NCI-H2029 (cell line): ENCODE data around the gene TRIM15.
"Not testable (repeated sequence)": the region's sequence is repeated elsewhere in the genome, so short reads cannot be mapped to it uniquely, and the experiment has no call there.

Source experiments
- DNase-seq: peaks from one replicate; lab custom pipeline; 2025; lab: John Stamatoyannopoulos, UW

The TRIM15 gene

DNA sequence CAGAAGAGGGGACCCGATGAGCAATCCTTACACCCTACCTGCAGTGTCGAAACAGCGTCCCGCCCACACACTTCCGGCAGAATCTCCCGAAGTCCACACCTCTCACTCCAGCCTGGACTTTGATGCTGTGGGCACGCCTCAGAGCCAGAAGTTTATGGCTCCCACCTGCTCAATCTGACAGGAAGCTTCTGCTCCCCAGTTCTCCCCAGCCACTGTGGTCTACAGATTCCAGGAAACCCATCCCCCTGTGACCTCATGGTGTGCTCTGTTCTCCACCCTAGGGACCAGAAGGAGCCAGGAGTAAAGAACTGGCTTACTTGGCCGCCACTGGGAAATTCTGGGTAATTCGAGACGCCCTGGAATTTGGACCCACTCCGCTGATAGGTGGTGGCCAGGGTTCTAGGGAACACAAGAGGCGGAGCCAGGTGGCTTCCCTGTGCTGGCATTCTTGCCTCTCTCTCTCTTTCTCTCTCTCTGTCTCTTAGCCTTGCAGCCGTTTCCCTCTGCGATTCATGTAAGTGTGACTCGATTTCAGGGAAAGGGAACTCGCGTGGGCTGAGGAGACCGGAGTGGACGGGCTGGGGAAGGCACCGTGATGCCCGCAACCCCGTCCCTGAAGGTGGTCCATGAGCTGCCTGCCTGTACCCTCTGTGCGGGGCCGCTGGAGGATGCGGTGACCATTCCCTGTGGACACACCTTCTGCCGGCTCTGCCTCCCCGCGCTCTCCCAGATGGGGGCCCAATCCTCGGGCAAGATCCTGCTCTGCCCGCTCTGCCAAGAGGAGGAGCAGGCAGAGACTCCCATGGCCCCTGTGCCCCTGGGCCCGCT lies at the start of gene TRIM15:
TRIM15 (plus strand) TSS at position 457 of the 828 bp plus-strand sequence; CDS start at position 596, 139 bp downstream.
- no peak for DNase-seq

DNA sequence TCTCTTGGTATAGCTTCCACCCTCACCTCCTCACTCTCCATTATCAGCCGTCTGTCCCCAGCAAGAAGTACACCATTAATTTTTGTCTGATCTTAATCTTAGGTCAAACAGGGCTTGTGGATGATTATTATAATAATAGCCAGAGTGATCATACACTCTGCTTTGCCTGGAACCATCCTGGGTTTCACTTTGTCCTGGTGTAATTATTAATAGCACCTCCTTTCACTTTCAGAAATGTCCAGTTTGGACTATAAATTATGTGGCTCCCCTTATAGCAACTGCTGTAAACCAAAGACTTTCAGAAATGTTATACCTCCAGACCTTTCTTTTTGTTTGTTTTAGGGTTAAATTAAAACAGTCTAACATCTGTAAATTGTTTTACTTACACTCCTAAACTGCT lies 49.5 kb upstream of the TRIM15 start:
- DNase-seq, result no peak

DNA sequence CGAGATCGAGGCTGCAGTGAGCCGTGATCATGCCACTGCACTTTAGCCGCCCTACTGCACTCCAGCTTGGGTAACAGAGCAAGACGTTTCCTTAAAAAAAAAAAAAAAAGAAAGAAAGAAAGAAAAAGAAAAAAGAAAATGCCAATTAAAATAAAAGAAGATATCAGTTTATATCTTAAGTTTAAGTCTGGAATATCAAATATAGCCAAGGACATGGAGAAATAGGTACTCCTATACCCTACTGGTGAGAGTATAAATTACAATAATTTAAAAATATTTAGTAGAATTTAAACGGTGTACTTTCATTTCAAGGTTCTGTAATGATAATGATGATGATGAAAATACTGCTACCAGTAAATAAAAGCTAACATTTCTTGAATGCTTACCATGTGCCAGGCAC lies 46.6 kb upstream of the TRIM15 start:
- DNase-seq, result no peak

DNA sequence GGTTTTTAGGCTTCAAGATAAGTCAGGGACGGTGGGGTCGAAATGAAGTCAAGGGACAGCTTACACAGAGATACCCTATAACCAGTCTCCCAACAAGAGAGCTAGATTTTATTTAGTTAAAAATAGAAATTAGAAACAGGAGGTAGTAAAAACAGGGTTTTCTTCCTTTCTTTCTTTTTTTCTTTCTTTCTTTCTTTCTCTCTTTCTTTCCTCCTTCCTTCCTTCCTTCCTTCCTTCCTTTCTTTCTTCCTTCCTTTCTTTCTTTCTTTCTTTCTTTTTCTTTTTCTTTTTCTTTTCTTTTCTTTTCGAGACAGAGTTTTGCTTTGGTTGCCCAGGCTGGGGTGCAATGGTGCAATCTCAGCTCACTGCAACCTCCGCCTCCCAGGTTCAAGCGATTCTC lies 44.7 kb upstream of the TRIM15 start:
- DNase-seq, result not testable (repeated sequence)

DNA sequence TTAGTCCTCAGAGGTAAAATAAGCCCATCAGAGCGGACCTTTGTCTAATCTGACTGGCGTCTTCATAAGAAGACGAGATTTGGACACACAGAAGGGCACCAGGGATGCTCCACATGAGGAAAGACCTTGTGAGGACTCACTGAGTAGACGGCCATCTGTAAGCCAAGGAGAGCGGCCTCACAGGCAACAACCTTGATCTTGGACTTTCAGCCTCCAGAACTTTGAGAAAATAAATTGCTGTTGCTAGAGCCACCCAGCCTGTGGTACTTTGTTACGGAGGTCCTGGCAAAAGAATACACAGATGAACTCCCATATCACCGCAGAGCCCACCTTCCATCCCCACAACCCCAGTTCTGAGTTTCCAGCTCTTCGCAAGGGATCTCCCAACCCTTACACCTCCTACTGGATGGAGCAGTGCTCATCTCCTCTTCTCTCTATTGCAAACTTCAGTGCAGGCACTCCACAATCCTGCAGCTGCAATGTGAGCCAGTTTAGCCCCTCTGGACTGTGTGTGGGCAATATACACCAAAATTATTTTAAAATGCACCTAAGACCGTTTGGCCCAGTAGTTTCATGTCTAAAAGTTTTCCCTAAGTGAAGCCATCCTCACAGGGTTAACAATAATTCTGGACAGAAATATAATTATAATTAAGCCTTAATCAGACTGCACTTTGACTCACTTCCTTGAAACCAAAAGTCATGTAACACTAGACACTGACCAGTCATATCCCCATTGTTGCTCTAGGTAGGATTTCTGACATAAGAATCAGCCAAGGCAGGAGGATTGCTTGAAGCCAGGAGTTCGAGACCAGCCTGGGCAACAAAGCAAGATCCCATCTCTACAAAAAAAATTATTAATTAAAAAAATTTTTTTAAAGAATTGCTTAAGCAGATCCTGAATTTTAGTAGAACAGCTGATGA lies 41.6 kb upstream of the TRIM15 start:
- DNase-seq, result no peak

DNA sequence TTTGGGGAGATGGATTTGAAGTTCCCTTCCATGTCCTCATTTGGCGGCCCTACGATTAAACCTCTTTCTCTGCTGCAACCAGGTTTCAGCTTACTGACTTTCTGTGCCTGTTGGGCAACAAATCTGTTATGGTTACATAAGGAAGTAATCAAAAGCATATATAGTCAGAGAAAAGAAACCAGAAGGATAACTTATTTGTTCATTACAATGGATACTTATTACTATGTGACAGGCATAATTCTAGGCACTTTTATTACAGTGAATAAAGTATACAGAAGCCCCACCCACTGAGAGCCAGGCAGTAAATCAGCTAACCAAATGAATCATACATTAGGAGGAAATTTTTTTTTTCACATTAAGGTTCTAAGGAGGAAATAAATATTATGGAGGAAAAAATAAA lies 40.8 kb upstream of the TRIM15 start:
- DNase-seq, result no peak

DNA sequence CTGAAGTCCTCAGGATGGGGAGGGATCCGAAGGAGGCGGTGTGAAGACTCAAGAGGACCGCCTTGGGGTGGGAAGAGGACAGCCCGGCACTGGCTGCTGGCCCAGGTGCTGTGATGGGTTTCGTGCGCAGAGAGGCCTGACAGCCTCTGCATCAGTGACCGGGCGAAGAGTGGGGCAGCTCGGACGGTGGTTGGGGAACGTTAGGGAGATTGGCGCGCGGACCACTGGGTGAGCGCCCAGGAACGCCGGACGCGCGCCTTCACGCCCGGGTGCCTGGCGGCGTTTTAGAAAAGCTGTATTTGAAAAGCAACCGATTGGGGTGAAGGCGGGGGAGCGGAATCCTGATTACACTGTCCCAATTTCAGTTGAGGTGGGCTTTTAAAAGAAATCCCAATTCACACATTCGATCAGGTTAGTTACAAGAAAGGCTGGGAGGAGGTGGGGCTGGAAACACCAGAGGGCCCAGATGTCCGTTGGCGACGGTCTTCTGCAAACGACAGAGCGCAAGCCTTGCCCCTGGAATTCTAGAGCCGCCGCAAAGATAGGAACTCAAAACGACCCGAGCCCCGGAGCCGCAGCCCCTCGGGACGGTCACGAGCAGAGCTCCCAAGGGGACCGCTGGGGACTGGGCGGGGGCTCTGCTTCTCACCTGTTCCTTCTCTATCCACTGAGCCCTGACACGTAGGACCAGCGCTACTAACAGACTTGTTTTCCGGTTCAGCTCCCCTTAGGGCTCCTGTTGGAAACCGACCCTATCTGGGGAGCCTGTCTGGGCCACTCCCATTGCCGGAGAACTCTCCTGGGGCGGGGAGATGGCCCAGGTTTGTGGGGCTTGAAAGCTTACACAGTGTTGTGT lies 35.9 kb upstream of the TRIM15 start:
- no peak for DNase-seq

DNA sequence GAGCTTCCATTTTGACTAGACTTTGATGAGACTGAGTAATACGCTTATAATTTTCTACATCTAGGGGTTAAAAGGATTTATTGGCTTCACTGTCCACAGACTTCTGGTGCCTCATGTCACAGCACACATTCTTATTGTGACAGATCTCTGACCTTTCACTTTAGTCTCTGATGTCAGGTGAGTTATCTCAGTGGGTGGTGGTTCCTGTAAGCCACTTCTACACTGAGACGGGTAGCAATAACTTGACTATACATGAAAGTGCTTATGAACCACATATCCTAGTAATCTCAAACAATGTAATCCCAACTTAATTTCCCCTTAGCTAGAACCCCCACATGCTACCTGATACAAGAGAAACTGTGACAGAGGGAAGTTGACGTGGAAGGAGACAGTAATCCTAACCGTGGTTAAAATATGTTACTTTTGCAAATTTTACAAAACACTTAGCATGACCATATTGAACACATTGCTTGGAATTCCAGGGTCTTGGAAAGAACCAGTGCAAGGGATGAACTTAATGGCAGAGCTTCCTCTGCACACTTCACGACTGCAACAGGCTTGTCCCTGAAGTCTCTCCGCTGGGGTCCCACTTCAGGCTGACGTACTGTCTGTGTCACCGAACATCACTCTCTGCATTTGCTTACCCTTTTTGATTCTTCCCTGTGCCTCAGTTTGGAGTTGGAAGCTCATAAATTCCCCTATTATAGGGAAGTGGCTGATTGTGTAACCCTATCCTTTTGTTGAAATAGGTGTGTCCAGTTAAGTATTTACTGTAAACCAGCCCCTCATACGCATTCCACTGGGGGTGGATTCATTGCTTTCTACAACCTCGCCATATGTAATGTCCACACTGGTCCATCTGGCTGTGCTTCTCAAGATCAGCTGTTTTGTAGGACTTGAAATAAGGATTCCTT lies 33.8 kb upstream of the TRIM15 start:
- no peak for DNase-seq

DNA sequence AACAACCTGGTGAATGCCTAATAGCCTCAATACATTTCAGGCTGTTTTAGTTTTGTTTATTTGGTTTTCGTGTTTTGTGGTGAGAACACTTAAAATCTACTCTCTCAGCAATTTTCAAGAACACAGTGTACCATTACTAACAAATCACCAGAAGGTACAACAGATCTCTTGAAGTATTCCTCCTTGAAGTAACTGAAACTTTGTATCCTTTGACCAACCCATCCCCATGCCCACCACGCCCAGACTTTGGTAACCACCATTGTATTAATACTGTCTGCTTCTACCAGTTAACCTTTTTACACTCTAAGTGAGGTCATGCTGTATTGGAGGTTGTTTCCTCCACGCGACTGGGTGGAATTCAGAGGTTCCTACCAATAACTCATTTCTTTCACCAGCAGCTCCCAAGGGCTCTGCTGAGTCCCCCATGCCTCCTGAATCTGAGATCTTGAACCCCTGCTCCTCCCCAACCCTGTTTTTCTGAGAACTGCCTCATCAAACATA lies 33.1 kb upstream of the TRIM15 start:
- DNase-seq, result no peak

DNA sequence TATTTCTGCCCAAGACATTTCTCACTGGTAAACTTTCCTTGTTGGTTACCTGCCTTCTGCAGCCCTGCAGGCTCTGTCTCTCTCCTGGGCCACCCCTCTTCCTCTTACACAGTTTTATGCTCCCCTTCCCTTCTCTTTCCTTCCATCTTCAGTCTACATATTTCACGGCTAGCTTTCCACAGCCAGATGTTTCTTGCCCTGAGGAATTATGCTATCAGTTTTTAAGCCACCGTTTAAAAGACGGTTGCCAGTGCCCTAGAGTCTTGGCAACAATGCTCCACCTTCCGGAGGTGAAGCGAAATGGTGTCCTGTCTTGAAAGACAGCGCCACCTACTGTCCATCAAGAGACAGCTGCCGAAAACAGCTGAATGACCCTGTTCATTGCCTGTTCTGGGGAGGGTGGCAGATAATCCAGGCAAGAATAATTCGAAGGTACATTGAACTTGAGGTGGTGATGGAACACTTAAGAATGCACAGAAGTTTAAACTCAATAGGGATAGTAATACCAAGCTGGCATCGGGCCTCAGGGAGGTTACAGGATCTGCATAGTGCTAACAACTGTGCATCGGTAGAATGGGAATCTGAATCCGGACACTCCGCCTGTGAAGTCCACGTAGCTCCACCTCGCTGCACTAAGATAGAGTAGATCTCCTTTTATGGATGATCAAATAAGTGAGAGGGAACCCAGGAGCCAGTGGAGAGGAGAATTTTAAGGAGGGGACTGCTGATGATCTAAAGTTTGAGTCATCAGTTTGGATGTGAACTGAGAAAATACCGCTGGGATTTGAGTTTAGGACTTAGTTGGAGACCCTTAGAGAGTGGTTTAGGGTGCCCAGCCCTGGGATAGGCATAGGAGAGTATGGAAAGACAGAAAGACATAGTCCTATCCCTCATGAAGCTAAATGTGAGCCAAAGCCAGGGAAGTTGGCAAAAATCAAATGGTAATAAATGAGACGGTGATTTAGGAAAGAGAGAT lies 32.2 kb upstream of the TRIM15 start:
- DNase-seq, result peak; percentile 72

DNA sequence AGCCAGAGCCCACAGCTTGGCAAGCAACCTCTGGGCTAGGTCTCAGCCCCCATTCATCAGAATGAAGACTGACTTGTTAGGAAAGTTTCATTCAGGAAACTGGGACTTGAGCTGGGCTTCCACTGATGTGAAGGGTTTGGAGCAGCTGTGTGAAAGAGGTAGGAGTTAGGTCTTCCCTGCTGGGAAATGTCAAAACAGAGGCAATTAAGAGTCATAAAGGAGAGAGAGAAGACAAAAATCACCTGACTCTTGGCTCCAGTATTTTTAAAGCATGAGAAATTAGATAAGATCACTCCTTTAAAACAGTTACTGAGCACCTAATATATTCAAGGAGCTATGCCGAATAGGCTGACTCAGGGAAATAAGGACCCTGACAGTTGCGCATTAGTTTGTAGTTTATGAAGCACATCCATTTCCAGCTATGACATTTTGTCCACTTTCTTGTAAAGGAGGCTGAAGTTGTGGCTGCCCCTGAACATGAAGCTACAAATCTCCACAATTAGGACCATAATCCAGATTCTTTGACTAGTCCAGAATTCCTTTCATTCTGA lies 31.3 kb upstream of the TRIM15 start:
- no peak for DNase-seq

DNA sequence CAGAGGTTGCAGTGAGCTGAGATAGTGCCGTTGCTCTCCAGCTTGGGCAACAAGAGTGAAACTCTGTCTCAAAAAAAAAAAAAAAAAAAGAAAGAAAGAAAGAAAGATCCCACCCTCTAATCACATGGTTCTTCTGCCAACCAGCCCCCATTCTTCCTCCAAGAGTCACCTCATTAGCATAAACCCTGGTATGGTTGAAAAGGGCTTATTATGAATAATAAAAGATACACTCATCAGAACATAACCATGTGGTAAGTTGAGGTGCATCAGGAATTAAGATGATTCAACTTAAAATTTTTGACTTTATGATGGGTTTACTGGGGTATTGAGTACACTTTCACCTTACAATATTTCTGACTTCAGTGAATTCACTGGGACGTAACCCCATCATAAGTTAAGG lies 28.2 kb upstream of the TRIM15 start:
- DNase-seq, result no peak

DNA sequence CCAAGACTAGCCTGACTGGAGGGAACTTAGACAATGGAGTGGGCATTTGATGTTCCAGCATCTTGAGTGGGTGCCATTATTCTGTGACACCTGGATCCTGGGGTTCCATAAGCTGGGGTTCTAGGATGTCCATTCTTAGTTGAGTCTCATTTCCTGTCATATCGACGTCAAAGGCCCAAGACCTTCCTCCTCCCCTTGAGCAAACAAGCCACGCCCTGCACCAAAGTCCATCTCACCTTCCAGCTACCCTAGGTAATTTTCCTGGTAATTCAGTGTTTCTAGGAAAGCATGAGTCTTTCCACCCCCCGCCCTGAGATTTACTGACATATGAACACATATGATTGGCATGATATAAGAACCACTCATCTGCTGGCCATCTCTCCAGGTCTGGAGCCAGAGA lies 27.6 kb upstream of the TRIM15 start, which contains the start of gene TRIM40:
TRIM40 (plus strand) TSS at position 384 of the 400 bp plus-strand sequence. CDS start 897 bp downstream, outside the sequence.
- DNase-seq, result no peak

DNA sequence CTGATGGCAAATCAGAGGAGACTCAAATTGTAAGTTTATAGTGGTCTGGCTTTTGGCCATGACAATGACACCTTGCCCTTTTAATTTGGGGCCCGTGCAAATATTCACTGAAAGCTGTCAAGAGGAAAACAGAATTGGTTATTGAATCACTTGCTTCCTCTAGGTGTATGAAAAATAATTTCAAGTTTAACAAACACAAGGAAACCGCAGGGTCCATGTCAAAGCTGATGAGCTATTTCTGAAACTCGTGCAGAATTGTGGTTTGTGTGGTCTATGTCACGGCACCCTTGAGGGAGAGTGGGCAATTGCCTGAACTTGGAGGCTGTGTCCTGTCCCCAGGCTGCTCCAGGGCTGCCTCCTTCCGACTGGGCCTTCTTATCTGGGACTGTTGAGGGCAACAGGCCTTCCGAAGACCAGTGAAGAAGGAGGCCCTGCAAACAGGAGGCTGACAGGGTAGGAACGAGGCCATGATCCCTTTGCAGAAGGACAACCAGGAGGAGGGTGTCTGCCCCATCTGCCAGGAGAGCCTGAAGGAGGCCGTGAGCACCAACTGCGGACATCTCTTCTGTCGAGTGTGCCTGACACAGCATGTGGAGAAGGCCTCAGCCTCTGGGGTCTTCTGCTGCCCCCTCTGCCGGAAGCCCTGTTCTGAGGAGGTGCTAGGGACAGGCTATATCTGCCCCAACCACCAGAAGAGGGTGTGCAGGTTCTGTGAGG lies 26.6 kb upstream of the TRIM15 start:
- DNase-seq, result no peak

DNA sequence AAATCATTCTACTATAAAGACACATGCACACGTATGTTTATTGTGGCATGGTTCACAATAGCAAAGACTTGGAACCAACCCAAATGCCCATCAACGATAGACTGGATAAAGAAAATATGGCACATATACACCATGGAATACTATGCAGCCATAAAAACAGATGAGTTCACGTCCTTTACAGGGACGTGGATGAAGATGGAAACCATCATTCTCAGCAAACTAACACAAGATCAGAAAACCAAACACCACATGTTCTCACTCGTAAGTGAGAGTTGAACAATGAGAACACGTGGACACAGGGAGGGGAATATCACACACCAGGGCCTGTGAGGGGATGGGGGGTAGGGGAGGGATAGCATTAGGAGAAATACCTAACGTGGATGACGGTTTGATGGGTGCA lies 23.1 kb upstream of the TRIM15 start:
- not testable (repeated sequence) for DNase-seq

DNA sequence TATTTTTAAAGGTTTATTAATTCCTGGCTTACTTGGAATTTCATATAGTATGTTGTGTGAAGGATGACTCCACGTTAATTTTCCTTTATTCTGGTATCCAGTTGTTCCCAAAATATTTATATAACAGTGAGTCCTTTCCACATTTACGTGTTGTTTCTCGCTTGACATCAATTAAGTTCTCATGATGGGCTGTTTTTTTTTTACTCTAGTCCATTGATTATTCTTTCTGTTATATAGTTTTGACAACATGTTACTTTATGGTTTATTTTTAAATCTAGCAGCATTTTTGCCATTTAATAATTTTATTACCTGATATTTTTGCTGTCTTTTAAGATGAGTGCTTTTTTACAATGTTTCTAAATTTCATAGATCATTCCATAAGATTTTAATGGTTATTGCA lies 20.7 kb upstream of the TRIM15 start:
- no peak for DNase-seq

DNA sequence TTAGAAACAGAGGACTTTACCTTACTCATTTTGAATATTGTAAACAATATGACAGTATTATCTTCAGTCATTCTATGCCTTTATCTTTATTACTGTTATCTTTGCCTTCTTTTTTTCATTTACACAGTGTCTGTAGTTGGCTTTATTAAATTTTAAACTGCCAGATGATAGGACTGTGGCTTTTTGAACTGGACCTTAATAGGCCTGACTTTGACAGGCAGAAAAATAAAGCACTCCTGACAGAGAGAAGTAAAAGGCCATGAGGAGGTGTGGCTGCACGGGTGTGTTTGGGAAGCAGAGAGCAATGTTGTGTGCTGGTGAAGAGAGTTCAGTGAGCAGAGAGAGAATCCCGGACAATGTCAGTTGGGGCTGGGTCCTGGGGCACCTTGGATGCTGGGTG lies 19.6 kb upstream of the TRIM15 start:
- no peak for DNase-seq

DNA sequence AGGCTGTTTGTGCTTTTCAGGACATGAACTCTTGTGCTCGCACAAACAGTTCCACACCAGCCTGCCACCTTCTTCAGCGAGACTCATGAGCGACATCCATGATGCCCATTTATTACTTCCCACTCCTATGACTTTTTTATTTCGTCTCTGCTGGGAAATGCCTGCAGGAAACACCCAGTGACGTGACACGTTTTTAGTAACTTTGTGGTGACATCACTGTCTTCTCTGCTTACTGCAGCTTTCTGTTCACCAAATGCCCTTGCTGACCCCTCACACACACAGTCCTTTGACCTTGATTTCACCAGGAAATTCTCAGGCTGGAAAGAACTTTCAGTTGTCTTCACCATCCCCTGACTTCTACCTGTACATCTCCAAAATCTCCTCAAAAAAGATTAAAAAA lies 18.5 kb upstream of the TRIM15 start:
- DNase-seq, result no peak
